Smooth muscle cell of the pulmonary artery (primary cell): ENCODE data around the gene FGFRL1. TPM values are rescaled to one million over a fixed set of nuclear protein-coding genes. Genes with fewer than 3 reads are reported as not detected.

ENCODE experiments used
- total RNA-seq: library from RNA; depleted of rRNA; stranded (reverse); fragments of >200 nt; gene quantifications from 2 replicates; pipeline ENCODE4 v1.2.3, GENCODE V29; 2014

The FGFRL1 gene
- total RNA-seq, result 29.3 and 97.7 TPM in 2 replicates

GRCh38 chr4:1011022-1011665, at the start of gene FGFRL1:
Gene FGFRL1 (plus strand): TSS chr4:1011626. CDS start chr4:1012486, 860 bp downstream.

GRCh38 chr4:973431-974397, 37.7 kb upstream of the FGFRL1 start, which contains the start of gene DGKQ:
Gene DGKQ (minus strand): TSS chr4:973569. CDS start chr4:973482, 87 bp downstream.

GRCh38 chr4:986879-987623, 24.4 kb upstream of the FGFRL1 start, which contains the start of gene IDUA:
Gene IDUA (plus strand): TSS chr4:987044. CDS start chr4:987085, 41 bp downstream.

GRCh38 chr4:993111-994029, 18.1 kb upstream of the FGFRL1 start, which contains the start of gene SLC26A1:
Gene SLC26A1 (minus strand): TSS chr4:993404. CDS start chr4:991703, 1,701 bp downstream.

Other genes with a start within 250 kb of the FGFRL1 start
- gene CPLX1, start 185.5 kb upstream of the FGFRL1 start, total RNA-seq, result not detected in 2 replicates
- gene GAK, start 79.3 kb upstream of the FGFRL1 start, total RNA-seq, result 60.1 and 76.6 TPM in 2 replicates
- gene TMEM175, start 79.2 kb upstream of the FGFRL1 start, total RNA-seq, result 23.7 and 26.1 TPM in 2 replicates
- gene DGKQ, start 38.1 kb upstream of the FGFRL1 start, total RNA-seq, result 15.3 and 31.5 TPM in 2 replicates
- 16.9 and 46.4 TPM in 2 replicates for gene IDUA, start 24.6 kb upstream of the FGFRL1 start, total RNA-seq
- 0.13 and 0.30 TPM in 2 replicates for gene SLC26A1, start 18.2 kb upstream of the FGFRL1 start, total RNA-seq
- 2.5 and 15.3 TPM in 2 replicates for gene RNF212, start 101.9 kb downstream of the FGFRL1 start, total RNA-seq
- 5.5 and 7.2 TPM in 2 replicates for gene SPON2, start 161.0 kb downstream of the FGFRL1 start, total RNA-seq
- 243 and 255 TPM in 2 replicates for gene CTBP1, start 237.5 kb downstream of the FGFRL1 start, total RNA-seq